ENCODE data around the gene RETREG3.

Gene RETREG3

GRCh38 chr17:42609182-42609813 lies at the start of gene RETREG3, which contains the start of gene TUBG1:
Gene RETREG3 (minus strand): TSS chr17:42609374. CDS start chr17:42609324, 50 bp downstream.
Gene TUBG1 (plus strand): TSS chr17:42609683. CDS start chr17:42609738, 55 bp downstream.
- ATAC-seq (ENCODE audit: low read depth), result peak; percentile 86
- H3K36me3 ChIP-seq (ENCODE audit: low read depth), result peaks cover 35% of the 10 kb centered on the region

DNA sequence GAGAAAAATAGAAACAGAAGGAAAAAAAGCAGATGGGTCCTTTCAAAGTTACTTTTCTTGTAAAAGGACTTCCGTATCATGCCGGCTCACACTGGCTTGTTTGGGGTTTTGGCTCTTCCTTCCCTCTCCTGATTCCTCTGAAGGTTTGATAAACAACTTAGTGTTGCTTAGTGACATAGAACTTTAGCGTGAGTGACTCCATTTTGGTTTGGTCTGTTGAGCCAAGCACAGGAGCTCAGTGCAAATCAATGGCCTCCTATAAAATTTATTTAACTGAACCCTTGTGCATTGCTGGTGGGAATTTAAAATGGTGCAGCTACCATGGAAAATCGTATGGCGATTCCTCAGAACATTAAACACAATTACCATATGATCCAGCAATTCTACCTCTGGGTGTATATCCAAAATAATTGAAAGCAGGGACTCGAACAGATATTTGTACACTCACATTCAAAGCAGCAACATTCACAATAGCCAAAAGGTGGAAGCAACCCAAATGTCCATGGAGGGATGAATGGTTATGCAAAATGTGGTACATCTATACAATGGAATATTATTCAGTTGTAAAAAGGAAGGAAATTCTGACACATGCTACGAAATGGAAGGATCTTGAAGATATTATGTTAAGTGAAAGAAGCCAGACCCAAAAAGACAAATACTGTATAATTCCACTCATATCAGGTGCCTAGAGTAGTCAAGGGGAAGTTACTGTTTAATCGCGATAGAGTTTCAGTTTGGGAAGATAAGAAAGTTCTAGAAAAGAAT lies 48.8 kb upstream of the RETREG3 start:
- H3K36me3 ChIP-seq (ENCODE audit: low read depth), result peaks cover 27% of the 10 kb centered on the region
- DNase-seq (ENCODE audit: low spot score) (no peak), ATAC-seq (ENCODE audit: low read depth) (no peak)
- no peak for TF ChIP-seq CTCF (IDR thresholded peaks at IDR 0.05; ENCODE audit: poor library complexity, severe bottlenecking)
- peak overlapping the region; percentile 82 for H3K27ac ChIP-seq (ENCODE audit: poor library complexity, severe bottlenecking)
- no peak overlapping the region for H3K4me3 ChIP-seq (ENCODE audit: severe bottlenecking)
- no peaks in the 10 kb centered on the region for H3K27me3 ChIP-seq (ENCODE audit: insufficient read depth, poor library complexity, severe bottlenecking)
- peaks cover 17% of the 10 kb centered on the region for H3K4me1 ChIP-seq (ENCODE audit: insufficient read depth, poor library complexity, severe bottlenecking)
- no peaks in the 10 kb centered on the region for H3K9me3 ChIP-seq (ENCODE audit: severe bottlenecking)

More at GRCh38 chr17:42609182-42609813, at the start of gene RETREG3, which contains the start of gene TUBG1:
- Histone ChIP-seq H3K27ac (ENCODE audit: poor library complexity, severe bottlenecking) (peak within 1 kb of the TSS; percentile 77), H3K4me1 (ENCODE audit: insufficient read depth, poor library complexity, severe bottlenecking) (peaks cover 3% of the 10 kb centered on the region), H3K27me3 (ENCODE audit: insufficient read depth, poor library complexity, severe bottlenecking) (no peaks in the 10 kb centered on the region), H3K9me3 (ENCODE audit: severe bottlenecking) (no peaks in the 10 kb centered on the region), H3K4me3 (ENCODE audit: severe bottlenecking) (peak within 1 kb of the TSS; percentile 61)
- DNase-seq (ENCODE audit: low spot score), result peak; percentile 98
- no peak for TF ChIP-seq CTCF (IDR thresholded peaks at IDR 0.05; ENCODE audit: poor library complexity, severe bottlenecking)

- ATAC-seq (ENCODE audit: low read depth), result no peak
- H3K9me3 ChIP-seq (ENCODE audit: severe bottlenecking), result no peaks in the 10 kb centered on the region
- no peak for DNase-seq (ENCODE audit: low spot score)
- TF ChIP-seq CTCF (IDR thresholded peaks at IDR 0.05; ENCODE audit: poor library complexity, severe bottlenecking), result no peak
- H3K4me3 ChIP-seq (ENCODE audit: severe bottlenecking), result no peak overlapping the region
- H3K36me3 ChIP-seq (ENCODE audit: low read depth), result peaks cover 3% of the 10 kb centered on the region
- no peaks in the 10 kb centered on the region for H3K27me3 ChIP-seq (ENCODE audit: insufficient read depth, poor library complexity, severe bottlenecking)
- peaks cover 8% of the 10 kb centered on the region for H3K4me1 ChIP-seq (ENCODE audit: insufficient read depth, poor library complexity, severe bottlenecking)
- peak overlapping the region; percentile 11 for H3K27ac ChIP-seq (ENCODE audit: poor library complexity, severe bottlenecking)
Observed at GRCh38 chr17:42655528-42655927, 46.4 kb upstream of the RETREG3 start.

DNA sequence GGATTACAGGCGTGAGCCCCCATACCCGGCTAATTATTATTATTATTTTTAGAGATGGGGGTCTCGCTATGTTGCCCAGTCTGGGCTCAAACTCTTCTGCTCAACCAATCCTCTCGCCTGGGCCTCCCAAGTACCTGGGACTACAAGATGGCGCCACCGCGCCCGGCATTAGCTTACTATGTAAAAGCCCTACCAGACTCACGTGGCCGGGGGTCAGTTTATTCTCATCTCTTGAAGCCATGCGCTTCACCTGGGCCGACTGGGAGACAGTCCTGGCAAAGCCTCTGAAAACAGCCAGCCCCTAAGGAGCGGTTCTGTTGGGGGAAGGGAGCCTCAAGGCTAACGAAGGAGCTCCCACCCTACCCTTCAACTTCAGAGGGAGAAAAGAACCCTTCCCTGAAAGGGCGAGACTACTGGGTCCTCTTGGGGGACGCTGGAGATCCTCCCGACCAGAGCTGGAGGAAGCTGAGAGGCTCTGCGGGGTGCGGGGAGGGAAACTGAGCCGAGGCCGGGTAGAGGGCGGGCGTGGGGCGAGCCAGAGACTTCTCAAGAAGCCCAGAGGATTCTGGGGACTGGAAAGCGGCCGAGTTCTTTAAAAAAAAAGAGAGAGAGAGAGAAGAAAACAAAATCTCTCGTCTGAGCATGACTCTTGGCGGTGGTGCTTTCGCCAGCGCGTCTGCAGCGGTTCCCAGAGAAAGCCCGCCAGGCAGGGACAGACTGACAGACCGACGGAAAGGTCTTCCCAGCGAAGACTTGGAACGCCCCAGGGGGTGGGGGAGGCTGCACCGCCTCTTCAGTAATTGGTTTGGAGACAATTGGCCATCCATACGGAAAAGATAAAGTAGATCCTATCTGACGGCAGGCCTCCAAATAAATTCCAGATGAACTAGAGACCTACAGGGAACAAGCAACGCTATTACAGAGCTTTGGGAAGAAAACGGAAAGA lies 44.3 kb upstream of the RETREG3 start:
- TF ChIP-seq CTCF (IDR thresholded peaks at IDR 0.05; ENCODE audit: poor library complexity, severe bottlenecking), result no peak
- Histone ChIP-seq H3K4me1 (ENCODE audit: insufficient read depth, poor library complexity, severe bottlenecking) (peaks cover 3% of the 10 kb centered on the region), H3K9me3 (ENCODE audit: severe bottlenecking) (no peaks in the 10 kb centered on the region), H3K36me3 (ENCODE audit: low read depth) (no peaks in the 10 kb centered on the region), H3K4me3 (ENCODE audit: severe bottlenecking) (no peak overlapping the region), H3K27ac (ENCODE audit: poor library complexity, severe bottlenecking) (no peak overlapping the region), H3K27me3 (ENCODE audit: insufficient read depth, poor library complexity, severe bottlenecking) (no peaks in the 10 kb centered on the region)
- no peak for ATAC-seq (ENCODE audit: low read depth)
- no peak for DNase-seq (ENCODE audit: low spot score)
